M059J (cell line): ENCODE measurements around the gene BRD1. TPM values are rescaled to one million over a fixed set of nuclear protein-coding genes. Genes with fewer than 3 reads are reported as not detected.
A peak's percentile ranks its signal among the peaks of the same experiment; 100 is the strongest.

Experiments used
- DNase-seq: peaks from one replicate; pipeline ENCODE4 v3.0.0-alpha.2; 2012; ENCODE audit warnings: low read depth
- total RNA-seq: library from RNA; depleted of rRNA; stranded (reverse); fragments of >200 nt; shearing (Covaris generic); gene quantifications from 2 replicates; pipeline ENCODE4 v1.2.3, GENCODE V29; 2014; rRNA removed

BRD1 gene
- total RNA-seq, 1 experiment from 2014 or later, result 10.2 TPM

GRCh38 chr22:49728570-49729271, 99.0 kb downstream of the BRD1 start:
- DNase-seq, result no peak

GRCh38 chr22:49727881-49728569, 99.6 kb downstream of the BRD1 start:
- no peak for DNase-seq

- no peak for DNase-seq
Measured at GRCh38 chr22:49727191-49727880, 100.3 kb downstream of the BRD1 start.

- no peak for DNase-seq
Measured at GRCh38 chr22:49726701-49727101, 101.0 kb downstream of the BRD1 start.

GRCh38 chr22:49726022-49726681, 101.5 kb downstream of the BRD1 start:
- DNase-seq, result no peak

- DNase-seq, result no peak
Measured at GRCh38 chr22:49725516-49725915, 102.2 kb downstream of the BRD1 start.

GRCh38 chr22:49724893-49725489, 102.7 kb downstream of the BRD1 start:
- peak; percentile 26 for DNase-seq

- DNase-seq, result no peak
Measured at GRCh38 chr22:49724030-49724892, 103.4 kb downstream of the BRD1 start.

GRCh38 chr22:49723478-49724029, 104.1 kb downstream of the BRD1 start:
- DNase-seq, result no peak

Other genes starting within 250 kb of the BRD1 start
- 3.8 and 7.1 TPM in 2 replicates for gene ZBED4, start 26.0 kb upstream of the BRD1 start, total RNA-seq
- gene ALG12, start 90.6 kb upstream of the BRD1 start, total RNA-seq, result 11.0 and 26.2 TPM in 2 replicates
- gene CRELD2, start 90.8 kb upstream of the BRD1 start, total RNA-seq, result 70.9 and 83.7 TPM in 2 replicates
- 20.4 and 44.2 TPM in 2 replicates for gene PIM3, start 132.9 kb upstream of the BRD1 start, total RNA-seq
- gene IL17REL, start 184.9 kb upstream of the BRD1 start, total RNA-seq, result not detected in 2 replicates
- not detected in 2 replicates for gene TTLL8, start 230.4 kb upstream of the BRD1 start, total RNA-seq